ENCODE measurements around the gene CXCL5.

GRCh38 chr4:74038086-74038424 is 39.6 kb upstream of the CXCL5 start:
- TF ChIP-seq, protein P1, sequence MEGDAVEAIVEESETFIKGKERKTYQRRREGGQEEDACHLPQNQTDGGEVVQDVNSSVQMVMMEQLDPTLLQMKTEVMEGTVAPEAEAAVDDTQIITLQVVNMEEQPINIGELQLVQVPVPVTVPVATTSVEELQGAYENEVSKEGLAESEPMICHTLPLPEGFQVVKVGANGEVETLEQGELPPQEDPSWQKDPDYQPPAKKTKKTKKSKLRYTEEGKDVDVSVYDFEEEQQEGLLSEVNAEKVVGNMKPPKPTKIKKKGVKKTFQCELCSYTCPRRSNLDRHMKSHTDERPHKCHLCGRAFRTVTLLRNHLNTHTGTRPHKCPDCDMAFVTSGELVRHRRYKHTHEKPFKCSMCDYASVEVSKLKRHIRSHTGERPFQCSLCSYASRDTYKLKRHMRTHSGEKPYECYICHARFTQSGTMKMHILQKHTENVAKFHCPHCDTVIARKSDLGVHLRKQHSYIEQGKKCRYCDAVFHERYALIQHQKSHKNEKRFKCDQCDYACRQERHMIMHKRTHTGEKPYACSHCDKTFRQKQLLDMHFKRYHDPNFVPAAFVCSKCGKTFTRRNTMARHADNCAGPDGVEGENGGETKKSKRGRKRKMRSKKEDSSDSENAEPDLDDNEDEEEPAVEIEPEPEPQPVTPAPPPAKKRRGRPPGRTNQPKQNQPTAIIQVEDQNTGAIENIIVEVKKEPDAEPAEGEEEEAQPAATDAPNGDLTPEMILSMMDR (conservative IDR thresholded peaks at IDR 0.05 in 1 of 2, IDR thresholded peaks at IDR 0.05 in 1 of 2; ENCODE audit: extremely low read depth in 1 of 2, insufficient read depth in 1 of 2, low read depth in 1 of 2, low read length in 2 of 2), result no peak
- no peak for TF ChIP-seq EZH2 (IDR thresholded peaks at IDR 0.05; ENCODE audit: borderline replicate concordance, low read length)

Measured in mammary epithelial cell (primary cell).